IPS-20b (cell line): ENCODE data around the gene ZBTB4.
"Not testable (repeated sequence)": the region's sequence is repeated elsewhere in the genome, so short reads cannot be mapped to it uniquely, and the experiment has no call there.

Experiments used
- H3K27ac ChIP-seq: one replicate; pipeline ENCODE4 v1.5.1; 2013; ENCODE audit warnings: low read length
- H3K27me3 ChIP-seq: 2 replicates; pipeline ENCODE4 v1.6.1; 2013; ENCODE audit warnings: mild to moderate bottlenecking, low read length, inconsistent platforms; ENCODE audit not compliant: insufficient read depth
- H3K36me3 ChIP-seq: 2 replicates; pipeline ENCODE4 v1.6.1; 2013; ENCODE audit warnings: low read depth, mild to moderate bottlenecking, inconsistent platforms, low read length, moderate library complexity; ENCODE audit not compliant: insufficient read depth
- H3K4me1 ChIP-seq: 2 replicates; pipeline ENCODE4 v1.6.1; 2013; ENCODE audit warnings: mild to moderate bottlenecking, control low read depth, inconsistent platforms, low read length, moderate library complexity; ENCODE audit not compliant: insufficient read depth
- H3K4me3 ChIP-seq: 2 replicates; pipeline ENCODE4 v1.5.1; 2013; ENCODE audit warnings: mild to moderate bottlenecking, low read length, inconsistent platforms
- H3K9ac ChIP-seq: 2 replicates; pipeline ENCODE4 v1.6.1; 2013; ENCODE audit warnings: low read depth, mild to moderate bottlenecking, inconsistent platforms, low read length, moderate library complexity
- H3K9me3 ChIP-seq: 2 replicates; pipeline ENCODE4 v1.6.1; 2013; ENCODE audit warnings: mild to moderate bottlenecking, low read depth, low read length, inconsistent platforms; ENCODE audit not compliant: insufficient read depth

Gene ZBTB4

GRCh38 chr17:7490144-7490543, 10.7 kb upstream of the ZBTB4 start:
- no peaks in the 10 kb centered on the region for H3K4me1 ChIP-seq
- no peak overlapping the region for H3K4me3 ChIP-seq
- H3K27me3 ChIP-seq = no peaks in the 10 kb centered on the region
- no peak overlapping the region for H3K9ac ChIP-seq
- peaks cover 19% of the 10 kb centered on the region; the same call in 1 of the 2 replicates for H3K36me3 ChIP-seq
- no peaks in the 10 kb centered on the region for H3K9me3 ChIP-seq
- H3K27ac ChIP-seq = no peak overlapping the region

- H3K9ac ChIP-seq = peak overlapping the region; percentile 16; the same call in 1 of the 2 replicates
- no peak overlapping the region for H3K27ac ChIP-seq
- peaks cover 6% of the 10 kb centered on the region; the same call in 1 of the 2 replicates for H3K36me3 ChIP-seq
- H3K4me3 ChIP-seq = peak overlapping the region; percentile 89
- H3K27me3 ChIP-seq = no peaks in the 10 kb centered on the region
- no peaks in the 10 kb centered on the region for H3K9me3 ChIP-seq
- H3K4me1 ChIP-seq = peaks cover 5% of the 10 kb centered on the region; the same call in 1 of the 2 replicates
Measured at GRCh38 chr17:7486181-7486580, 6.8 kb upstream of the ZBTB4 start.

GRCh38 chr17:7484919-7485377, 5.5 kb upstream of the ZBTB4 start:
- Histone ChIP-seq H3K27ac (peak overlapping the region; percentile 75), H3K36me3 (peaks cover 3% of the 10 kb centered on the region; the same call in 1 of the 2 replicates), H3K4me3 (peak overlapping the region; percentile 89), H3K4me1 (peaks cover 7% of the 10 kb centered on the region; the same call in 1 of the 2 replicates), H3K27me3 (no peaks in the 10 kb centered on the region), H3K9me3 (no peaks in the 10 kb centered on the region), H3K9ac (peak overlapping the region; percentile 97; the same call in 1 of the 2 replicates)

GRCh38 chr17:7484067-7484918, 4.9 kb upstream of the ZBTB4 start, which contains the start of gene POLR2A:
Gene POLR2A (plus strand): TSS chr17:7484366.
- H3K36me3 ChIP-seq = peaks cover 3% of the 10 kb centered on the region; the same call in 1 of the 2 replicates
- no peaks in the 10 kb centered on the region for H3K9me3 ChIP-seq
- H3K27ac ChIP-seq = peak within 1 kb of the TSS; percentile 98

GRCh38 chr17:7483255-7484066, 4.0 kb upstream of the ZBTB4 start:
- Histone ChIP-seq H3K9me3 (no peaks in the 10 kb centered on the region), H3K27ac (peak overlapping the region; percentile 98), H3K9ac (peak overlapping the region; percentile 97), H3K4me1 (peaks cover 10% of the 10 kb centered on the region; the same call in 1 of the 2 replicates), H3K36me3 (no peaks in the 10 kb centered on the region), H3K27me3 (no peaks in the 10 kb centered on the region), H3K4me3 (peak overlapping the region; percentile 89)

More at GRCh38 chr17:7484067-7484918, 4.9 kb upstream of the ZBTB4 start, which contains the start of gene POLR2A:
- no peaks in the 10 kb centered on the region for H3K27me3 ChIP-seq
- peaks cover 7% of the 10 kb centered on the region; the same call in 1 of the 2 replicates for H3K4me1 ChIP-seq
- peak within 1 kb of the TSS; percentile 97 for H3K9ac ChIP-seq
- peak within 1 kb of the TSS; percentile 89 for H3K4me3 ChIP-seq

DNA sequence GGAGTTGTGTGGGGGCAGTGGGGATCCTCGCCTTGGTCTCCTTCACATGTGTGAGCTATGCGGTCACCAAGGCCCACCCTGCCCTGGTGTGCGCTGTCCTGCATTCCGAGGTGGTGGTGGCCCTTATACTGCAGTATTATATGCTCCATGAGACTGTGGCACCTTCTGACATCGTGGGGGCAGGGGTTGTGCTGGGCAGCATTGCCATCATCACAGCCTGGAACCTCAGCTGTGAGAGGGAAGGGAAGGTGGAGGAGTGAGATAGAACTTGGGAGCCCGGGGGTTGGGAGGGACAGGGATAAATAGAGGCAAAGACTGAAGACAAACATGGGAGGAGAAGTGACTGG, 3.3 kb upstream of the ZBTB4 start:
- H3K27ac ChIP-seq, H3K27me3 ChIP-seq, H3K9me3 ChIP-seq, H3K36me3 ChIP-seq: not testable (repeated sequence)
- Histone ChIP-seq H3K4me3 (peak overlapping the region; percentile 89), H3K9ac (peak overlapping the region; percentile 97; the same call in 1 of the 2 replicates), H3K4me1 (peaks cover 17% of the 10 kb centered on the region; the same call in 1 of the 2 replicates)

- H3K36me3 ChIP-seq, H3K27ac ChIP-seq, H3K9me3 ChIP-seq, H3K27me3 ChIP-seq, H3K4me3 ChIP-seq, H3K9ac ChIP-seq: not testable (repeated sequence)
- H3K4me1 ChIP-seq = peaks cover 19% of the 10 kb centered on the region
Measured at GRCh38 chr17:7481842-7482741, 2.7 kb upstream of the ZBTB4 start.

GRCh38 chr17:7481275-7481674, 1.8 kb upstream of the ZBTB4 start, which contains the start of gene SLC35G6:
Gene SLC35G6 (plus strand): TSS chr17:7481446. CDS start chr17:7481517, 71 bp downstream.
- H3K4me3 ChIP-seq = peak within 1 kb of the TSS; percentile 69; the same call in 1 of the 2 replicates

DNA sequence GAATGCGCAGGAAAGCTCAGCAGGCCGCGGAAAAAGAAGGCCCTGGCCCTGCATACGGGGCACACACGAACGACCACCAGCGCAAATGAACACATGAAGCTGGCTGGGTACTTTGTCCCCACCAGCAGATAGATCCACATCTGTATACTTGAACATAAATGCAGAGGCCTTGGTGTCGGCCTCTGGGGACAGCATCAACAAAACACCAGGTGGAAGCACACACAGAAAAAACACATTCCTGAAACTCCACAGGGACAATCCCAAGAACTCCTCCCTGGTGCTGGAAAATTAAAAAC, 606 bp upstream of the ZBTB4 start:
- no peaks in the 10 kb centered on the region for H3K36me3 ChIP-seq
- H3K27me3 ChIP-seq = no peaks in the 10 kb centered on the region
- peak overlapping the region; percentile 57; the same call in 1 of the 2 replicates for H3K9ac ChIP-seq
- H3K4me3 ChIP-seq = peak overlapping the region; percentile 69
- no peak overlapping the region for H3K27ac ChIP-seq
- peaks cover 25% of the 10 kb centered on the region for H3K4me1 ChIP-seq
- no peaks in the 10 kb centered on the region for H3K9me3 ChIP-seq

More at GRCh38 chr17:7481275-7481674, 1.8 kb upstream of the ZBTB4 start, which contains the start of gene SLC35G6:
- not testable (repeated sequence) for H3K9ac ChIP-seq, H3K27me3 ChIP-seq, H3K36me3 ChIP-seq, H3K9me3 ChIP-seq, H3K27ac ChIP-seq
- peaks cover 25% of the 10 kb centered on the region for H3K4me1 ChIP-seq

DNA sequence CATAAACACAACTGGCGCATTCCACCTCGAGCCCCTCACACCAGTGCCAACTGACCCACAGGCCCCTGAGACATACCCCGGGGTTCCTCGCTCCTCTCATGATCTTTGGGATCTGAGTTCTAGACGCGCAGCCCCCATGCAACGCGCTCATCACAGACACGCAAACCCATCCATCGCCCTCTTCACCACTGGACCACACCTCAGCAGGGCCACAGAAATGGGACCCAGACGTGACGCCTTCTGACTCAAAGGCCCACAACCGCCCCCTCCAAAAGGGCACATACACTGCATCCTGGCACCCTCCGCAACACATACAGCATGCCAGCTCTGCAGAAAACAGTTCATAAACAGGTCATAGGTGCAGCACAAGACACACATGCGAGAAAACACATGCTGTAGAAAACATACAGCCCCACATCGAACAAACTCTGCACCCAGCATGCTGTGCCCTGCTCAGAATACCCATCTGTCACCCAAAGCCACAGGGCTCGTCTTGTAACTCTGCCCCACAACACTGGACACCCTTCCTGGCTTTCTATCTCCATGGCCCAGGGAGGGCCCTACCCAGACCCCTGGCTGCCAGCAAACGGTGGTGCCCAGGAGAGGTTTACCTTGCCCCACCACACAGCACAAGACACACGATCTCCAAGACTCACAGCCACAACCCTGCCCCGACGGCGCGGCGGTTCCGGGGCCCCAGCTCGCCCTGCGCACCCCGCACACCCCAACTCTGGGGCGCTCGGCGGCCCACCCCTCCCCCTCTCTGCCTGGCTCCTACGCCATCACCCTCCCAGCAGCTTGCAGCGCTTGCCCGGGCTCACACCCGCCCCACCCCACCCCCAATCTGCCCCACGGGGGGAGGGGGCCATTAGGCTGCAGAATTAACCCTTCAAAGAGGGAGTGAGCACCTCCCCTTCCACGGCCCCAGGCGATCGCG, 887 bp downstream of the ZBTB4 start:
- Histone ChIP-seq H3K4me1 (peaks cover 25% of the 10 kb centered on the region), H3K27me3 (no peaks in the 10 kb centered on the region), H3K9me3 (no peaks in the 10 kb centered on the region), H3K9ac (peak overlapping the region; percentile 75; the same call in 1 of the 2 replicates), H3K36me3 (no peaks in the 10 kb centered on the region), H3K4me3 (peak overlapping the region; percentile 55), H3K27ac (no peak overlapping the region)
